ENCODE measurements around the gene NFKBIE.
A peak's percentile ranks its signal among the peaks of the same experiment; 100 is the strongest.

Gene NFKBIE

DNA sequence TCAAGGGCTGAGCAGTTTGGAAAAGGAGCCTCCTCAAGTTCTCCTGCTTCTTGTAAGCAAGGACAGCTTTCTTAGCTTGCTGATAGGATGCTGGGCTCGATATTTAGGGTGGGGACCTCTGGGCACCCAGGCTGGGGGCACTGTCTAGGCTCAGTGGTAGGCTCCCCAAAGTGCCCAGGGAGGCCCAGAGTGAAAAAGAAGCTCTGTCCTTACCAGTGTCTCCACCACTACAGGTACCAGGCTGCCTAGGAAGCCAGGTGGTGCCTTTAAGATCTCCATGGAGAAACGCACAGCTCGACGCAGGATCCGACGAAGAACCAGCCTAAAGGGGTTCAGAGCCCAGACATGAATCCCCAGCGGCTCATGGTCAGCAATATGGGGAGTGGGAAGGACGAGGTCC is 41.4 kb upstream of the NFKBIE start:
- Histone ChIP-seq H3K9me3 (ENCODE audit: insufficient read depth, low read depth, low read length) (no peaks in the 10 kb centered on the region), H3K9ac (ENCODE audit: low read depth, low read length, poor library complexity, severe bottlenecking) (no peak overlapping the region), H3K4me2 (ENCODE audit: low read depth, low read length, poor library complexity, severe bottlenecking) (no peak overlapping the region), H4K20me1 (ENCODE audit: insufficient read depth, low read length, poor library complexity, severe bottlenecking) (no peaks in the 10 kb centered on the region), H3K9me2 (replicated peaks; ENCODE audit: low read depth, low read length) (no peaks in the 10 kb centered on the region), H3K79me2 (ENCODE audit: insufficient read depth, low read length) (peaks cover 9% of the 10 kb centered on the region; the same call in 1 of the 2 replicates), H3K36me3 (ENCODE audit: insufficient read depth, low read length) (peaks cover 61% of the 10 kb centered on the region; the same call in 1 of the 2 replicates), H3K4me3 (ENCODE audit: low read length, poor library complexity, severe bottlenecking) (no peak overlapping the region), H3K4me1 (ENCODE audit: insufficient read depth, low read length, poor library complexity, severe bottlenecking) (peaks cover 6% of the 10 kb centered on the region), H2AFZ (ENCODE audit: low read length) (no peak overlapping the region), H3F3A (ENCODE audit: low read depth) (no peaks in the 10 kb centered on the region), H3K27me3 (ENCODE audit: insufficient read depth, low read length, poor library complexity, severe bottlenecking) (no peaks in the 10 kb centered on the region)
- no peak for TF ChIP-seq EZH2phosphoT487 (IDR thresholded peaks at IDR 0.05; ENCODE audit: borderline replicate concordance)
- TF ChIP-seq, protein P1, sequence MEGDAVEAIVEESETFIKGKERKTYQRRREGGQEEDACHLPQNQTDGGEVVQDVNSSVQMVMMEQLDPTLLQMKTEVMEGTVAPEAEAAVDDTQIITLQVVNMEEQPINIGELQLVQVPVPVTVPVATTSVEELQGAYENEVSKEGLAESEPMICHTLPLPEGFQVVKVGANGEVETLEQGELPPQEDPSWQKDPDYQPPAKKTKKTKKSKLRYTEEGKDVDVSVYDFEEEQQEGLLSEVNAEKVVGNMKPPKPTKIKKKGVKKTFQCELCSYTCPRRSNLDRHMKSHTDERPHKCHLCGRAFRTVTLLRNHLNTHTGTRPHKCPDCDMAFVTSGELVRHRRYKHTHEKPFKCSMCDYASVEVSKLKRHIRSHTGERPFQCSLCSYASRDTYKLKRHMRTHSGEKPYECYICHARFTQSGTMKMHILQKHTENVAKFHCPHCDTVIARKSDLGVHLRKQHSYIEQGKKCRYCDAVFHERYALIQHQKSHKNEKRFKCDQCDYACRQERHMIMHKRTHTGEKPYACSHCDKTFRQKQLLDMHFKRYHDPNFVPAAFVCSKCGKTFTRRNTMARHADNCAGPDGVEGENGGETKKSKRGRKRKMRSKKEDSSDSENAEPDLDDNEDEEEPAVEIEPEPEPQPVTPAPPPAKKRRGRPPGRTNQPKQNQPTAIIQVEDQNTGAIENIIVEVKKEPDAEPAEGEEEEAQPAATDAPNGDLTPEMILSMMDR (conservative IDR thresholded peaks at IDR 0.05; ENCODE audit: low read length), result no peak

DNA sequence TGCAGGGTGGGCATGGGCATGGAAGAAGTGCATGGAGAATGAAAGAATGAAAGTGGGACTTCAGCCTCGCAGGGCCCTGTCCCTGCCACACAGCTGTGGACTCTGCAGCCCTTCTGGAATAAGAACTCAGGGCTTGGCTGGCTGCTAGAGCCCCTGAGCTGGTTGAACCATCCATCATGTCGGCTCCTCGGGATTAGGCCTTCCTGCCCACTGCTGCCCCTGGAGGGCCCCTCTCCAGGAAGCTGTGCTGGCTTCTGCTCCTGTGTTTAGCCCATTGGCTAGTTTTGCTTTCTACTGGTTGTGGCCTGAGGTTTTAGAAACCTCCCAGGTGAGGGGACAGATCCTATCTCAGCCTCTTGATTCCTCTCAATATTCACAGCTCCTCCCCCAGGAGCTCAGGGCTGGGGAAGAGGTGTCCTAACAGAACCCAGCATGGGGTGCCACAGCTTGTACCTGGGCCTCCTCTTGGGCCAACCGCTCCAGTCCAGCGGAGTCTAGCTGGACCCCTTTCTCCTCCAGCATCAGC is 39.9 kb upstream of the NFKBIE start:
- no peak overlapping the region for H3K9ac ChIP-seq (ENCODE audit: low read depth, low read length, poor library complexity, severe bottlenecking)
- H4K20me1 ChIP-seq (ENCODE audit: insufficient read depth, low read length, poor library complexity, severe bottlenecking), result no peaks in the 10 kb centered on the region
- H3K4me1 ChIP-seq (ENCODE audit: insufficient read depth, low read length, poor library complexity, severe bottlenecking), result no peaks in the 10 kb centered on the region
- no peaks in the 10 kb centered on the region for H3K79me2 ChIP-seq (ENCODE audit: insufficient read depth, low read length)
- peaks cover 64% of the 10 kb centered on the region; the same call in 1 of the 2 replicates for H3K36me3 ChIP-seq (ENCODE audit: insufficient read depth, low read length)
- no peak overlapping the region for H2AFZ ChIP-seq (ENCODE audit: low read length)
- no peak overlapping the region for H3K4me3 ChIP-seq (ENCODE audit: low read length, poor library complexity, severe bottlenecking)
- no peaks in the 10 kb centered on the region for H3F3A ChIP-seq (ENCODE audit: low read depth)
- no peak overlapping the region for H3K4me2 ChIP-seq (ENCODE audit: low read depth, low read length, poor library complexity, severe bottlenecking)
- TF ChIP-seq, protein P1 (conservative IDR thresholded peaks at IDR 0.05; ENCODE audit: low read length), result no peak
- TF ChIP-seq EZH2phosphoT487 (IDR thresholded peaks at IDR 0.05; ENCODE audit: borderline replicate concordance), result no peak
- H3K27me3 ChIP-seq (ENCODE audit: insufficient read depth, low read length, poor library complexity, severe bottlenecking), result no peaks in the 10 kb centered on the region
- no peaks in the 10 kb centered on the region for H3K9me3 ChIP-seq (ENCODE audit: insufficient read depth, low read depth, low read length)
- no peaks in the 10 kb centered on the region for H3K9me2 ChIP-seq (replicated peaks; ENCODE audit: low read depth, low read length)

DNA sequence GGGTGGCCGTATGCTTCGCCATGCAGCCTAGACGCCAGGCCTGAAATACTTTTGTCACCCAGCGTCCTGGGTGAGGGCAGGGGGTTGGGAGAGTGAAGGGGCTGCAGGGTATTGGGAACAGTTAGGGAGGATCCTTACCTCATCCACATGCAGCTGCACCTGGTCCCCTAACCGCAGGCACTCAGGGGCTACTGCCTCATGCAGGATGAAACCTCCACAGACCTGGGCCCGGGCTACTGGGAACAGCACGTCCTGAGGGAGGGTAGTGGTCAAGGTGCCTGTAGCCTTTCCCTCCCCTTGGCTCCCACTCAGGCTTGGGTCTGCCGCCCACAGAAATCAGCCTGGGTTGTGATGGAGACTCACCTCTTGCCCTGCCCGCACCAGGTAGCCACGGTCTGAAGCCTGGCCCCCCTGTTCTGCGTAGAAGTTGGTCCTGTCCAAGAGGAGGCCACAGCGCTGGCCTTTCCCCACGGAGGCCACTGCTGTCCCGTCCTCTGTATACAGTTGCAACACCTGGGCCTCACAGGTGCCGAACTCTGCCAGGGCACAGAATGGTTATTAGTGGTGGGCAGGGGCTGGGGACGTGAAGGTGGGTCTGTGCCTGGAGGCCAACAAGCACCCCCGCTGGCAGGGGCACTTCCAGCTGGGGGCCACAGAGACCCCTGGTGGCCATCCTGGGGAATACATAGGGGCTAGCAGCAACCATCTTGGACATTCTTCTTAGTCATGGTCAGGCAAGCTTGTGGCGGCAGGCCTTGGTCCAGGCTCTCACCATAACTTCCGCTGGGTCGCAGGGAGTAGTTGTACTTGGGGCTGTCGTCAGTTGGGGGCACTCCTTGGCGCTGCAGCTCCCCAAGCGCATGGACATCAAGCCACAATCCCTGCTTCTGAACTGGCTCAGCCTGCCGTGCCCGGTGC is 39.2 kb upstream of the NFKBIE start:
- Histone ChIP-seq H3K9me3 (ENCODE audit: insufficient read depth, low read depth, low read length) (no peaks in the 10 kb centered on the region), H4K20me1 (ENCODE audit: insufficient read depth, low read length, poor library complexity, severe bottlenecking) (no peaks in the 10 kb centered on the region), H3K4me2 (ENCODE audit: low read depth, low read length, poor library complexity, severe bottlenecking) (no peak overlapping the region), H3K79me2 (ENCODE audit: insufficient read depth, low read length) (no peaks in the 10 kb centered on the region), H3K9me2 (replicated peaks; ENCODE audit: low read depth, low read length) (no peaks in the 10 kb centered on the region), H3F3A (ENCODE audit: low read depth) (no peaks in the 10 kb centered on the region), H3K9ac (ENCODE audit: low read depth, low read length, poor library complexity, severe bottlenecking) (no peak overlapping the region), H3K4me3 (ENCODE audit: low read length, poor library complexity, severe bottlenecking) (no peak overlapping the region), H3K27me3 (ENCODE audit: insufficient read depth, low read length, poor library complexity, severe bottlenecking) (no peaks in the 10 kb centered on the region), H2AFZ (ENCODE audit: low read length) (no peak overlapping the region), H3K4me1 (ENCODE audit: insufficient read depth, low read length, poor library complexity, severe bottlenecking) (no peaks in the 10 kb centered on the region), H3K36me3 (ENCODE audit: insufficient read depth, low read length) (peaks cover 59% of the 10 kb centered on the region; the same call in 1 of the 2 replicates)
- TF ChIP-seq EZH2phosphoT487 (IDR thresholded peaks at IDR 0.05; ENCODE audit: borderline replicate concordance), result no peak
- TF ChIP-seq, protein P1 (conservative IDR thresholded peaks at IDR 0.05; ENCODE audit: low read length), result peak; percentile 81
